ENCODE measurements around the gene SMIM5. TPM values are rescaled to one million over a fixed set of nuclear protein-coding genes. Genes with fewer than 3 reads are reported as not detected.

Gene SMIM5
- total RNA-seq, 4 donors from 2014 or later = 2.3 to 13.6 (median 7.9) TPM

DNA sequence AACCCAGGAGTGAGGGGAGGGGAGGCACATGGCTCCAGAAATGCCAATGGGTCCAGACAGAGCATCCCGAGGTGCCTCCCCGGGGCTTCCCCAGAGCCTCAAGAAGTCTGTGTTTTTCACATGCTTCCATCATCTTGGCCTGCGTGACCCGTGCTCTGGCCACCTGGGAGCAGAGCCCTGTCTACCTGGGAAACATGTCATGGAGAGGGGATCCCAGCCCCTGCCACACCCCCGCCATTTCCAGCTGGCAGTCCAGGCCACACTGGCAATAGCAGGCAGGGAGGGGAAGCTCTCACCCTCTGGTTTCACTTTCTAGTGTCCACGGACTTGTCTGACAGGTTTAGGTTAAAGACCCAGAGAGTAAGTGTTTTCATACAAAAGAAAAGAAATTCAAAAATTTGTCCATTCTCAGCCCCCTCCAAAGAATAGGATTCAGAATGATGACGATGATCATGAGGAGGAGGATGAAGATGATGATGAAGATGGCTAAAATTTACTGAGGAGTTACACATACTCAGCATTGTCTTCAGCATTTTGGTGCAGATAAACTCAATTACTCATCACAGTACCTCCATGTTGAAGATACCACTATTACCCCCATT, 9.0 kb downstream of the SMIM5 start:
- Histone ChIP-seq H3K36me3 (no peaks in the 10 kb centered on the region), H3K27ac (peak overlapping the region; percentile 96 to 98 (median 97)), H3K4me1 (peaks cover 71 to 87% of the 10 kb centered on the region in 2 donors), H3K9me3 (no peaks in the 10 kb centered on the region), H3K4me3 (replicated peaks in 1 of 3) (no peak overlapping the region), H3K27me3 (no peaks in the 10 kb centered on the region)
- peak; percentile 82 to 86 for DNase-seq
- 46 to 57% methylated on average over 5 to 7 of the region's 7 CpGs for WGBS, 2 donors
- intact Hi-C loops (cut with DNase I) = no loop called here
- TF ChIP-seq POLR2A (IDR thresholded peaks at IDR 0.05) = peak; percentile 22 to 23
- TF ChIP-seq, protein P1, sequence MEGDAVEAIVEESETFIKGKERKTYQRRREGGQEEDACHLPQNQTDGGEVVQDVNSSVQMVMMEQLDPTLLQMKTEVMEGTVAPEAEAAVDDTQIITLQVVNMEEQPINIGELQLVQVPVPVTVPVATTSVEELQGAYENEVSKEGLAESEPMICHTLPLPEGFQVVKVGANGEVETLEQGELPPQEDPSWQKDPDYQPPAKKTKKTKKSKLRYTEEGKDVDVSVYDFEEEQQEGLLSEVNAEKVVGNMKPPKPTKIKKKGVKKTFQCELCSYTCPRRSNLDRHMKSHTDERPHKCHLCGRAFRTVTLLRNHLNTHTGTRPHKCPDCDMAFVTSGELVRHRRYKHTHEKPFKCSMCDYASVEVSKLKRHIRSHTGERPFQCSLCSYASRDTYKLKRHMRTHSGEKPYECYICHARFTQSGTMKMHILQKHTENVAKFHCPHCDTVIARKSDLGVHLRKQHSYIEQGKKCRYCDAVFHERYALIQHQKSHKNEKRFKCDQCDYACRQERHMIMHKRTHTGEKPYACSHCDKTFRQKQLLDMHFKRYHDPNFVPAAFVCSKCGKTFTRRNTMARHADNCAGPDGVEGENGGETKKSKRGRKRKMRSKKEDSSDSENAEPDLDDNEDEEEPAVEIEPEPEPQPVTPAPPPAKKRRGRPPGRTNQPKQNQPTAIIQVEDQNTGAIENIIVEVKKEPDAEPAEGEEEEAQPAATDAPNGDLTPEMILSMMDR (IDR thresholded peaks at IDR 0.05) = no peak

DNA sequence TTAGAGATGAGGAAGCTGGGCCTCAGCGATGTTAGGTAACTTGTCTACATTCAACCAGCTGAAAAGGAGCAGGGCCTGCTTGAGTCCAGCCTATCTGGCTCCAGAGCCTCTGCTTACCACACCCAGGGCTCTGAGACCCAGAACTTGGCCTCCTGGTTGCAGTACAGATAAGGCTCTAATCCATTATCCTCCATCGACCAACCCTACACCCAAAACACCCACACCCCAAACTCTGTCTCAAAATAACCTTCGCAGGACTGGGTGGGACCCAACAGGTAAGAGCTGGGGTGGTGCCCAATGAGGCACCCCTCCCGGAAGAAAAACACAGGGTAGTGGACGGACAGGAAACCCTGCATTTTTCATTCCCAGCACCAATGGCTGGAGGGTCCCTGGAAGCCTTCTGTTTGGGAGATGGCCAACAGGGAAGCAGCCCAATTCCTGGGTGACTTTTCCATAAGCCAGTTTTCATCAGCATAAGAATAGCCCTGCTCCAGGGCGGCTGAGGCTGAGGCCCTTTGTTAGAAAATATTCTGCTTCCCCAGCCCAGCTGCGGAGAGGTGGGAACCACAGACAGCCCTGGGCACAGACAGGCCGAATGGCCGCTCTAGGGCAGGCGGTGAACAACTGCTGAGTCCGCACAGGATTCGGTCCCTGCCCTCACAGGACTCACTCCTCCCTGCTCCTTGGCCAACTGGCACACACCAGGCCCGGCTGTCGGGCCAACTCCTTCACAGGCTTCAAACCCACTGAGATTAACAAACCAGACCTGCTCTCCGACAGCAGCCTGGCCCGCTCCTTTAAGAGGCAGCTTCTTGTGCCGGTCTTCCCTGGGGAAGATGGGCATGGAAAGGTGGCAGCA, 9.8 kb downstream of the SMIM5 start:
- intact Hi-C loops (cut with DNase I) = no loop called here
- Histone ChIP-seq H3K27ac (peak overlapping the region; percentile 96 to 98 (median 97)), H3K9me3 (no peaks in the 10 kb centered on the region), H3K4me3 (replicated peaks in 1 of 3) (no peak overlapping the region), H3K36me3 (no peaks in the 10 kb centered on the region), H3K27me3 (no peaks in the 10 kb centered on the region), H3K4me1 (peaks cover 66 to 80% of the 10 kb centered on the region in 2 donors)
- peak; percentile 71 to 83 for DNase-seq
- WGBS, 2 donors = 72% methylated on average over 9 to 14 of the region's 17 CpGs
- peak in 1 of 2 donors; percentile 44 for TF ChIP-seq POLR2A (IDR thresholded peaks at IDR 0.05)
- TF ChIP-seq, protein P1 (IDR thresholded peaks at IDR 0.05) = no peak

DNA sequence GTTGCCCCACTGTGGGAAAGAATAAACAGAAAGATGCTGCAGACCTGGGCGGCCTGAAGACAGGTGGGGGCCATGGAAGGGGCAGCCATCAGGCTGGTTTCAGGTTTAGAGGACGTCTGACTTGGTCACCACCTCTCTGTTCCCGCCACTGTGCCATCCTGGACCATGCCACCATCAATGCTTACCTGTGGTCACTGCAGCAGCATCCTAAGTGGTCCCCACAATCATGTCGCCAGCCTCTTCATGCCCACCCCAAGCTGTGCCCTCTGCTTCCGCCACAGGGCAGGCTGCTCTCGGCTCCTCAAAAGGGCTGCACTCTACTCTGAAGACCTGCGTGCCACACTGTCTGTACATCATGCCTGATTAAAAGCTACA, 10.4 kb downstream of the SMIM5 start:
- TF ChIP-seq, protein P1 (IDR thresholded peaks at IDR 0.05) = no peak
- TF ChIP-seq POLR2A (IDR thresholded peaks at IDR 0.05) = no peak
- WGBS, 2 donors = 85 to 92% methylated on average over 7 of the region's 7 CpGs
- Histone ChIP-seq H3K27me3 (no peaks in the 10 kb centered on the region), H3K4me3 (replicated peaks in 1 of 3) (no peak overlapping the region), H3K27ac (peak overlapping the region; percentile 96 to 98 (median 97)), H3K36me3 (no peaks in the 10 kb centered on the region), H3K9me3 (no peaks in the 10 kb centered on the region), H3K4me1 (peaks cover 62 to 74% of the 10 kb centered on the region in 2 donors)
- no peak for DNase-seq
- intact Hi-C loops (cut with DNase I) = no loop called here

DNA sequence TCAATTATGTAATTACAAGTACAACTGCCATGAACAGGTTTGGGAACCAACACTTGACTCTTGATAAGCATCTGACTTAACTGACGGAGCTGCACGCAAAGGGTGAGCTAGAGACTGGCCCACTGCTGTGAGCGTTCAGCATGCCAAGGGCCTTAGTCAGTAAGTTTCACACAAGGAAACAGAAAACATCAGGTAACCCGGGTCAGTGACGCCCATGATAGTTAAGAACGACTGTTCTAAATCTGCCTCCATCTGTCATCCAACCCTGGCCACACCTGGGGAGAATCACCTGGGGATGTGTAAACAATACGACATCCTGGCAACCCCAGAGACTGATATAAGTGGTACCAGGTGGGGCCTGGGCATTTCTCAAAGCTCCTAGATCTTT, 12.3 kb downstream of the SMIM5 start:
- H3K27ac ChIP-seq = peak overlapping the region; percentile 96 to 98 (median 97)
- TF ChIP-seq, protein P1 (IDR thresholded peaks at IDR 0.05) = no peak
- TF ChIP-seq POLR2A (IDR thresholded peaks at IDR 0.05) = peak in 1 of 2 donors; percentile 27
- peaks cover 5 to 8% of the 10 kb centered on the region in 2 donors for H3K36me3 ChIP-seq
- no peaks in the 10 kb centered on the region for H3K9me3 ChIP-seq
- peak; percentile 78 to 84 for DNase-seq
- intact Hi-C loops (cut with DNase I) = no loop called here
- peaks cover 44 to 57% of the 10 kb centered on the region in 2 donors for H3K4me1 ChIP-seq
- no peaks in the 10 kb centered on the region for H3K27me3 ChIP-seq
- H3K4me3 ChIP-seq (replicated peaks in 1 of 3) = no peak overlapping the region
- 39 to 56% methylated on average over 7 of the region's 7 CpGs for WGBS, 2 donors
